ENCODE data around the gene AOX1.
"Not testable (repeated sequence)": the region's sequence is repeated elsewhere in the genome, so short reads cannot be mapped to it uniquely, and the experiment has no call there.

The AOX1 gene

DNA sequence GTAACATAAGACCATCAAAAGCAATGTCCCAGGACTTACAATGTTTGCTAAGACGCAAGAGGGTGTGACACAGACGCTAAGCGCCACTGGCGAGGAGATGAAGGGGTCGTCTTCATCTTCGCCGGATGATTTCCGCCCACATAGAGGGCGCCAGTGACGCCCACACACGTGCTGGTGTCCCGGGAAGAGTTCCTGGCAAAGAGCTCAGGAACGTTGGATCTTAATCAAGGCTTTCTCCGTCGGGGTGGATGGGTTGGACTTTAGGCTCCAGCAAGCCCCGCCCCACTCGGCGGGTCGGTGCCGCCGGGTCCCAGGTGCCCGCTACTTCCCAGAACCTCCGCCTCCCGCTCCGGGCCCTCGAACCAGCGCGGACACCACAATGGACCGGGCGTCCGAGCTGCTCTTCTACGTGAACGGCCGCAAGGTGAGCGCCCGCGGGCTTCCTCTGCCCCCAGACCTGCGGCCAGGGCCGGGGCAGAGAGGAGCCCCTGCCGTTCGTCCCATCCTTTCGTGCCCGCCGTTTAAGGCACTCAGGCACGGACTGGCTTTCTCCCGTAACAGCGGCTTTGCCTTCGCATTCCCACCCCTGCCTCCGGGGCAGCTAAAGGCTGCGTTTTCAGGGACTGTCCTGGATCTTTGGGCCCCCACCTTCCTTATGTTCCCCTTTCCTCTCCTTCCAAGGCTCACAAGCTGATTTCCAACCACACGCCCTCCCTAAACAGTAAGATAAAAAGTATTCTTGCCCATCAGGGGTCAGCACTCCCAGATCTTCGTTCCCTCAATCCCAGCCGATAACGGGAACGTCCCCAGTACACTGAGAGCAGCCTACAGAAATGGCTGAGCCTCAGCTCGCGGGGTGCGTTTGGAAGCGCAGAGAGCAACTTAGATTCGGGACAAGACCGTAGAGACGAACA, at the start of gene AOX1:
AOX1 (plus strand) TSS at position 285 of the 914 bp plus-strand sequence; CDS start at position 380, 95 bp downstream.
- Histone ChIP-seq H3K79me2 (ENCODE audit: low read length) (no peaks in the 10 kb centered on the region), H3K4me3 (ENCODE audit: low read length) (no peak within 1 kb of the TSS), H3F3A (ENCODE audit: insufficient read depth, low read length) (no peaks in the 10 kb centered on the region), H3K27me3 (replicated peaks; ENCODE audit: insufficient read depth, low read length) (no peaks in the 10 kb centered on the region), H3K36me3 (replicated peaks; ENCODE audit: insufficient read depth, low read length) (no peaks in the 10 kb centered on the region), H3K9me2 (replicated peaks; ENCODE audit: insufficient read depth, low read length) (no peaks in the 10 kb centered on the region), H4K20me1 (ENCODE audit: insufficient read depth, low read length) (no peaks in the 10 kb centered on the region), H3K4me1 (ENCODE audit: low read length) (no peaks in the 10 kb centered on the region), H3K4me2 (ENCODE audit: low read depth, low read length) (no peak within 1 kb of the TSS), H3K27ac (ENCODE audit: low read length) (no peak within 1 kb of the TSS), H3K9me3 (replicated peaks; ENCODE audit: insufficient read depth, low read length) (no peaks in the 10 kb centered on the region), H3K9ac (ENCODE audit: low read length) (no peak within 1 kb of the TSS), H2AFZ (ENCODE audit: low read length) (no peak within 1 kb of the TSS)
- no peak for DNase-seq
- no peak for TF ChIP-seq EZH2phosphoT487 (IDR thresholded peaks at IDR 0.05; ENCODE audit: low read length)
- no peak for TF ChIP-seq EZH2 (optimal IDR thresholded peaks at IDR 0.05; ENCODE audit: low read depth, low read length)
- no peak for TF ChIP-seq CTCF (IDR thresholded peaks at IDR 0.05; ENCODE audit: low read length)

GRCh38 chr2:200538139-200538538, 47.7 kb upstream of the AOX1 start:
- Histone ChIP-seq H3K4me1 (ENCODE audit: low read length) (no peaks in the 10 kb centered on the region), H3K4me3 (ENCODE audit: low read length) (no peak overlapping the region), H3K36me3 (replicated peaks; ENCODE audit: insufficient read depth, low read length) (peaks cover 8% of the 10 kb centered on the region; the same call in 1 of the 2 replicates), H3K4me2 (ENCODE audit: low read depth, low read length) (no peak overlapping the region), H3K27me3 (replicated peaks; ENCODE audit: insufficient read depth, low read length) (no peaks in the 10 kb centered on the region), H2AFZ (ENCODE audit: low read length) (no peak overlapping the region), H3K9ac (ENCODE audit: low read length) (no peak overlapping the region), H4K20me1 (ENCODE audit: insufficient read depth, low read length) (no peaks in the 10 kb centered on the region), H3K9me3 (replicated peaks; ENCODE audit: insufficient read depth, low read length) (no peaks in the 10 kb centered on the region), H3F3A (ENCODE audit: insufficient read depth, low read length) (no peaks in the 10 kb centered on the region), H3K9me2 (replicated peaks; ENCODE audit: insufficient read depth, low read length) (no peaks in the 10 kb centered on the region), H3K79me2 (ENCODE audit: low read length) (peaks cover 6% of the 10 kb centered on the region), H3K27ac (ENCODE audit: low read length) (no peak overlapping the region)
- TF ChIP-seq CTCF (IDR thresholded peaks at IDR 0.05; ENCODE audit: low read length) (no peak), EZH2 (optimal IDR thresholded peaks at IDR 0.05; ENCODE audit: low read depth, low read length) (no peak), EZH2phosphoT487 (IDR thresholded peaks at IDR 0.05; ENCODE audit: low read length) (no peak)
- no peak for DNase-seq

GRCh38 chr2:200540793-200541192, 45.0 kb upstream of the AOX1 start:
- H3K9me3 ChIP-seq (replicated peaks; ENCODE audit: insufficient read depth, low read length): no peaks in the 10 kb centered on the region
- H2AFZ ChIP-seq (ENCODE audit: low read length): no peak overlapping the region
- H3K9me2 ChIP-seq (replicated peaks; ENCODE audit: insufficient read depth, low read length): no peaks in the 10 kb centered on the region
- TF ChIP-seq EZH2phosphoT487 (IDR thresholded peaks at IDR 0.05; ENCODE audit: low read length) (no peak), CTCF (IDR thresholded peaks at IDR 0.05; ENCODE audit: low read length) (no peak), EZH2 (optimal IDR thresholded peaks at IDR 0.05; ENCODE audit: low read depth, low read length) (no peak)
- H3K27me3 ChIP-seq (replicated peaks; ENCODE audit: insufficient read depth, low read length): no peaks in the 10 kb centered on the region
- no peaks in the 10 kb centered on the region for H3F3A ChIP-seq (ENCODE audit: insufficient read depth, low read length)
- no peak overlapping the region for H3K9ac ChIP-seq (ENCODE audit: low read length)
- no peak overlapping the region for H3K4me2 ChIP-seq (ENCODE audit: low read depth, low read length)
- H3K4me3 ChIP-seq (ENCODE audit: low read length): no peak overlapping the region
- H3K79me2 ChIP-seq (ENCODE audit: low read length): no peaks in the 10 kb centered on the region
- no peak for DNase-seq
- H3K4me1 ChIP-seq (ENCODE audit: low read length): no peaks in the 10 kb centered on the region
- H3K27ac ChIP-seq (ENCODE audit: low read length): no peak overlapping the region
- no peaks in the 10 kb centered on the region for H4K20me1 ChIP-seq (ENCODE audit: insufficient read depth, low read length)
- peaks cover 8% of the 10 kb centered on the region; the same call in 1 of the 2 replicates for H3K36me3 ChIP-seq (replicated peaks; ENCODE audit: insufficient read depth, low read length)

GRCh38 chr2:200566596-200566995, 19.2 kb upstream of the AOX1 start:
- H3K36me3 ChIP-seq (replicated peaks; ENCODE audit: insufficient read depth, low read length); DNase-seq; H3K27ac ChIP-seq (ENCODE audit: low read length); H3K9me2 ChIP-seq (replicated peaks; ENCODE audit: insufficient read depth, low read length); H2AFZ ChIP-seq (ENCODE audit: low read length); H3K4me1 ChIP-seq (ENCODE audit: low read length); H3K9ac ChIP-seq (ENCODE audit: low read length); H3K4me3 ChIP-seq (ENCODE audit: low read length); H3K9me3 ChIP-seq (replicated peaks; ENCODE audit: insufficient read depth, low read length); H3K27me3 ChIP-seq (replicated peaks; ENCODE audit: insufficient read depth, low read length); H4K20me1 ChIP-seq (ENCODE audit: insufficient read depth, low read length); H3K4me2 ChIP-seq (ENCODE audit: low read depth, low read length); H3F3A ChIP-seq (ENCODE audit: insufficient read depth, low read length); H3K79me2 ChIP-seq (ENCODE audit: low read length): not testable (repeated sequence)

All from MM.1S (cell line).